Fibroblast of the aortic adventitia (primary cell): ENCODE data around the gene SMAD4. TPM values are rescaled to one million over a fixed set of nuclear protein-coding genes. Genes with fewer than 3 reads are reported as not detected.

Experiments used
- DNase-seq: peaks from one replicate; pipeline ENCODE4 v3.0.0-alpha.2; 2010; ENCODE audit warnings: low read depth
- H3K4me3 ChIP-seq: 2 replicates; pipeline ENCODE4 v1.5.1; 2011; ENCODE audit warnings: low read depth, mild to moderate bottlenecking, control low read depth, low read length, moderate library complexity
- total RNA-seq: library from RNA; depleted of rRNA; stranded (reverse); fragments of >200 nt; gene quantifications from 2 replicates; pipeline ENCODE4 v1.2.3, GENCODE V29; 2012; ENCODE audit warnings: low replicate concordance
- TF ChIP-seq, protein P1 (sequence below): IDR thresholded peaks from 2 replicates; pipeline ENCODE4 v1.5.1; 2011; ENCODE audit warnings: mild to moderate bottlenecking, low read length, control low read depth, inconsistent platforms; ENCODE audit not compliant: insufficient read depth

SMAD4 gene
- total RNA-seq, 1 donor: 142 TPM

DNA sequence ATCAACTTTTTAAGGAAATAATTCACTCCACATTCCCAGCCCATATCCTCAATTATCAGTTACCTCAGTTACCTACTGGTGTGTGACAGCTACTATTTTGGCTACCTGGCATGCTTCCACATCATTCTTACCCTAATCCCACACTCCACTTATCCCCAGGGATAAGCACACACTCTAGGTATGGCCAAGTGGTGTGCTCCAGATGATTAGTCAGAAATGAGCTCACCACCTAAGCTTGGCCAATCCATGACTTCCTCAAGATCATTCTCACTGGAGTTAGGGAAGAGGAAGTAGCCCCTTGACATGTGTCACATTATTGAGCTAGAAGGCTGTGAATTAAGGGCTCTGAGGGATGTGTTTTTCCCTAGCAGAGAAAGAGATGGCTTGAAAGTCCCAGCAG lies 20.9 kb upstream of the SMAD4 start:
- peak; percentile 30 for DNase-seq
- TF ChIP-seq, protein P1, sequence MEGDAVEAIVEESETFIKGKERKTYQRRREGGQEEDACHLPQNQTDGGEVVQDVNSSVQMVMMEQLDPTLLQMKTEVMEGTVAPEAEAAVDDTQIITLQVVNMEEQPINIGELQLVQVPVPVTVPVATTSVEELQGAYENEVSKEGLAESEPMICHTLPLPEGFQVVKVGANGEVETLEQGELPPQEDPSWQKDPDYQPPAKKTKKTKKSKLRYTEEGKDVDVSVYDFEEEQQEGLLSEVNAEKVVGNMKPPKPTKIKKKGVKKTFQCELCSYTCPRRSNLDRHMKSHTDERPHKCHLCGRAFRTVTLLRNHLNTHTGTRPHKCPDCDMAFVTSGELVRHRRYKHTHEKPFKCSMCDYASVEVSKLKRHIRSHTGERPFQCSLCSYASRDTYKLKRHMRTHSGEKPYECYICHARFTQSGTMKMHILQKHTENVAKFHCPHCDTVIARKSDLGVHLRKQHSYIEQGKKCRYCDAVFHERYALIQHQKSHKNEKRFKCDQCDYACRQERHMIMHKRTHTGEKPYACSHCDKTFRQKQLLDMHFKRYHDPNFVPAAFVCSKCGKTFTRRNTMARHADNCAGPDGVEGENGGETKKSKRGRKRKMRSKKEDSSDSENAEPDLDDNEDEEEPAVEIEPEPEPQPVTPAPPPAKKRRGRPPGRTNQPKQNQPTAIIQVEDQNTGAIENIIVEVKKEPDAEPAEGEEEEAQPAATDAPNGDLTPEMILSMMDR: no peak
- no peak overlapping the region for H3K4me3 ChIP-seq

DNA sequence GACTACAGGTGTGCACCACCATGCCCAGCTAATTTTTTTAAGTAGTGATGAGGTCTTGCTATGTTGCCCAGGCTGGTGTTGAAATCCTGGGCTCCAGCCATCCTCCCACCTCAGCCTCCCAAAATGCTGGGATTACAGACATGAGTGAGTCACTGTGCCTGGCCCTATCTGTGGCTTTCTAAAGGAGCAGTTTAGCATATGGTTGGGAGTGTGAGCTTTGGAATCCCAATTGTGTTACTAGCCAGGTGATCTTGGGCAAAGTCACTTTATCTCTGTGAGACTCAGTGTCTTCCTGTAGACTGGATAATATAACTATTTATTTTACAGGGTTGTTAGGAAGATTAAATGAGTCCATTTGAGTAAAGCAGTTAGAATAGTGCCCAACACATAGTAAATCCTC lies 19.8 kb upstream of the SMAD4 start:
- TF ChIP-seq, protein P1: no peak
- H3K4me3 ChIP-seq: no peak overlapping the region
- no peak for DNase-seq

DNA sequence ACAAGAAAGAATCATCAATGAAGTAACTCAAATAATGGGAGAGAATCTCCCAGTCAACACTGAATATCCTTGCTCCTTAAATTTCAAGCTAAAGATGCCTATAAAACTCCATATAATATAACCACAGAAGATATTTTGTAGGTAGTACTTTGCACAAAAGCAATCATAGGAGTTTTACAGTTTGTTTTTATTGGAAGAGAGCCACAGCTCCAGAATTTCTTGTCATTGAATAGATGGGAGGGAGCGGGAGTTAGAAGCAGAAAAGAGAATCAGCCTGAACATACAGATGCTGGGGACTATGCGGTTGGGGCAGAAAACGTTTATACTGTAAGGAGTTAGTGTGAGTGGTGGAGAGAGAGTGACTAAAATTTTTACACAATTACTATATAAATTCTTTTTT lies 18.3 kb upstream of the SMAD4 start:
- DNase-seq: peak; percentile 11
- H3K4me3 ChIP-seq: no peak overlapping the region
- TF ChIP-seq, protein P1: no peak

GRCh38 chr18:51012441-51012840 lies 17.6 kb upstream of the SMAD4 start:
- no peak overlapping the region for H3K4me3 ChIP-seq
- no peak for DNase-seq
- TF ChIP-seq, protein P1: no peak

DNA sequence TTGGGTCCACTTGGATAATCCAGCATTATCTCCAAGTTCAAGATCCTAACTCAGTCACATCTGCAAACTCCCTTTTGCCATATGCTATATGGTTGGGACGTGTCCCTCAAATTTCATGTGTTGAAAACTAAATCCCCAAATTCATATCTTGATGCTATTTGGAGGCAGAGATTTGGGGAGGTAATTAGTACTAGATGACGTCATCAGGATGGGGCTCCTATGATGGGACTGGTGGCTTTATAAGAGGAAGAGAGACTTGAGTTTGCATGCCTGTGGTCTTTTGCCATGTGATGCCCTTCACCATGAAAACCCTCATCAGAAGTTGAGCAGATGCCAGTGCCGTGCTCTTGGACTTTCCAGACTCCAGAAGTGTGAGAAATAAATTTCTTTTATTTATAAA lies 16.8 kb upstream of the SMAD4 start:
- TF ChIP-seq, protein P1: no peak
- DNase-seq: no peak
- no peak overlapping the region for H3K4me3 ChIP-seq

GRCh38 chr18:51017140-51017879 lies 12.7 kb upstream of the SMAD4 start:
- no peak overlapping the region for H3K4me3 ChIP-seq
- no peak for DNase-seq
- TF ChIP-seq, protein P1: no peak

- TF ChIP-seq, protein P1: no peak
- no peak for DNase-seq
- no peak overlapping the region for H3K4me3 ChIP-seq
Measured at GRCh38 chr18:51020536-51020935, 9.5 kb upstream of the SMAD4 start.
